Gastroesophageal sphincter (tissue), 4 donors: ENCODE data around the gene ZNF594. TPM values are rescaled to one million over a fixed set of nuclear protein-coding genes. Genes with fewer than 3 reads are reported as not detected.
"Not testable (repeated sequence)": the region's sequence is repeated elsewhere in the genome, so short reads cannot be mapped to it uniquely, and the experiment has no call there.

Experiments used
- ATAC-seq: fragments of 150-250 bp; one replicate; pipeline ENCODE4 v1.9.1; 2016; ENCODE audit warnings: mild to moderate bottlenecking, moderate library complexity
- H3K27ac ChIP-seq, 4 donors: fragments of 200-600 bp; sonication (generic) in 3 of 4; 1 replicate in 3 of 4; 2 replicates in 1 of 4; pipeline ENCODE4 v1.5.1; 2016 to 2019
- H3K27me3 ChIP-seq: fragments of 200-600 bp; sonication (generic); one replicate; pipeline ENCODE4 v1.5.1; 2019
- H3K36me3 ChIP-seq, 2 donors: fragments of 200-600 bp; sonication (generic); one replicate each; pipeline ENCODE4 v1.5.1; 2019; ENCODE audit warnings: control low read depth in 1 of 2
- H3K4me1 ChIP-seq, 3 donors: fragments of 200-600 bp; sonication (generic); 1 replicate in 2 of 3; 2 replicates in 1 of 3; pipeline ENCODE4 v1.5.1; 2016 to 2019; ENCODE audit warnings: control low read depth in 2 of 3
- H3K4me3 ChIP-seq, 2 donors: fragments of 200-600 bp; sonication (generic); one replicate each; pipeline ENCODE4 v1.5.1; 2019; ENCODE audit warnings: mild to moderate bottlenecking in 1 of 2, moderate library complexity in 1 of 2
- H3K9me3 ChIP-seq, 3 donors: fragments of 200-600 bp; sonication (generic); one replicate each; pipeline ENCODE4 v1.5.1; 2017 to 2019; ENCODE audit warnings: control low read depth in 2 of 3
- EP300 ChIP-seq: sonication (generic); formaldehyde crosslinking; IDR thresholded peaks from one replicate; pipeline ENCODE4 v1.6.1; 2017; ENCODE audit warnings: antibody characterized with exemption, mild to moderate bottlenecking
- POLR2A ChIP-seq, 2 donors: fragments of 450-650 bp; IDR thresholded peaks; one replicate each; pipeline ENCODE4 v1.6.1; 2017; ENCODE audit warnings: antibody characterized with exemption in 2 of 2, mild to moderate bottlenecking in 2 of 2, moderate library complexity in 1 of 2
- POLR2AphosphoS5 ChIP-seq: sonication (generic); formaldehyde crosslinking; IDR thresholded peaks from one replicate; pipeline ENCODE4 v1.6.1; 2017; ENCODE audit warnings: antibody characterized with exemption
- WGBS, 2 donors: methylation state at CpG; one replicate each; pipeline ENCODE4 v1.1.5; 2018; ENCODE audit warnings: low coverage in 1 of 2; 5-methylcytosine and 5-hydroxymethylcytosine counted together
- total RNA-seq, 4 donors: library from RNA; depleted of rRNA; stranded (reverse); fragments of >200 nt; gene quantifications; one replicate each; pipeline ENCODE4 v1.1.0, GENCODE V29; 2016
- TF ChIP-seq, protein P1 (sequence below), 4 experiments: fragments of 200-600 bp in 2 of 4; fragments of 450-650 bp in 2 of 4; sonication (generic) in 1 of 4; IDR thresholded peaks; one replicate each; pipeline ENCODE4 v1.5.1; 2017 to 2019; ENCODE audit warnings: antibody characterized with exemption in 4 of 4, mild to moderate bottlenecking in 2 of 4, moderate library complexity in 2 of 4

Gene ZNF594
- total RNA-seq, 4 donors from 2014 or later, result 8.4 to 21.3 (median 10.7) TPM

DNA sequence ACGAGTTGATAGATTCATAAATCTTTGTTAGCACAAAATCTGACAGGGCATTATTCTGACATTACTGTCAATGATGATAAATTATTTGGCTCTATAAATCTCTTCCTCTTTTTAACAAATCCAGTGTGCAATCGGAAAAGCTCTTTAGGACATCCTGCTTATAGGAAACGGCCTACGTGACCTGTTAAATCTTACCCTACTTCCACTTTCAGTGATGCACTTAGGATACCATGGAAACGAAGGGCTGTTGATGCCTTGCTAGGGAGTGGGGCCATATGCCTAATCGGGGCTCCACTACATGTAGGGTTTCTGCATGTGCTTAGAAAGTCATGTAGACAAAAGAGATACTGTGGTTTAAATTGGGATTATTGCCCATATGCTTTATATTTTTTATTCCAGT, 27.2 kb downstream of the ZNF594 start:
- Histone ChIP-seq H3K4me3 (no peak overlapping the region), H3K36me3 (no peaks in the 10 kb centered on the region), H3K4me1 (no peaks in the 10 kb centered on the region), H3K27ac (no peak overlapping the region), H3K9me3 (no peaks in the 10 kb centered on the region), H3K27me3 (no peaks in the 10 kb centered on the region)
- no peak for ATAC-seq
- WGBS, 2 donors, result 78 to 83% methylated on average over 5 to 6 of the region's 6 CpGs
- TF ChIP-seq EP300, result no peak

DNA sequence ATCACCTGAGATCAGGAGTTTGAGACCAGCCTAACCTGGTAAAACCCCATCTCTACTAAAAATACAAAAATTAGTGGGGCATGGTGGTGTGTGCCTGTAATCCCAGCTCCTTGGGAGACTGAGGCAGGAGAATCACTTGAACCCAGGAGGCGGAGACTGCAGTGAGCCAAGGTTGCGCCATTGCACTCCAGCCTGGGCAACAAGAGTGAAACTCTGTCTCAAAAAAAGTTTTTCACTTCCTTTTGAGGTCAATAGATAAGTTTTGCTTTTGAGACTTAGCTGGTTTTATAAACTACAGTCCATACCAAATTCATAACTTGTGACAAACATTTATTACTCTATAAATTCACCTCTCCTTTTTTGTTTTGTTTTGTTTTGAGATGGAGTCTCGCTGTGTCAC, 29.9 kb downstream of the ZNF594 start:
- not testable (repeated sequence) for H3K27ac ChIP-seq, ATAC-seq, H3K36me3 ChIP-seq, H3K4me3 ChIP-seq, H3K4me1 ChIP-seq, H3K27me3 ChIP-seq, H3K9me3 ChIP-seq
- 80 to 100% methylated on average over 3 of the region's 3 CpGs for WGBS, 2 donors

DNA sequence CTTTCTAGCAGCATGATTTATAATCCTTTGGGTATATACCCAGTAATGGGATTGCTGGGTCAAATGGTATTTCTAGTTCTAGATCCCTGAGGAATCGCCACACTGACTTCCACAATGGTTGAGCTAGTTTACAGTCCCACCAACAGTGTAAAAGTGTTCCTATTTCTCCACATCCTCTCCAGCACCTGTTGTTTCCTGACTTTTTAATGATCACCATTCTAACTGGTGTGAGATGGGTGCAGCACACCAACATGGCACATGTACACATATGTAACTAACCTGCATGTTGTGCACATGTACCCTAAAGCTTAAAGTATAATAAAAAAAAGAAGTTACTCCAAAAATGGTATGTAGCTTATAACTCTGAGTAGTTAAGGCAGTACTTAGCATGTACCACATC, 31.0 kb downstream of the ZNF594 start:
- not testable (repeated sequence) for H3K4me3 ChIP-seq, H3K4me1 ChIP-seq, H3K9me3 ChIP-seq, H3K27ac ChIP-seq, ATAC-seq, H3K36me3 ChIP-seq, H3K27me3 ChIP-seq
- WGBS, 2 donors, result 0 to 67% methylated on average over 1 of the region's 1 CpG

DNA sequence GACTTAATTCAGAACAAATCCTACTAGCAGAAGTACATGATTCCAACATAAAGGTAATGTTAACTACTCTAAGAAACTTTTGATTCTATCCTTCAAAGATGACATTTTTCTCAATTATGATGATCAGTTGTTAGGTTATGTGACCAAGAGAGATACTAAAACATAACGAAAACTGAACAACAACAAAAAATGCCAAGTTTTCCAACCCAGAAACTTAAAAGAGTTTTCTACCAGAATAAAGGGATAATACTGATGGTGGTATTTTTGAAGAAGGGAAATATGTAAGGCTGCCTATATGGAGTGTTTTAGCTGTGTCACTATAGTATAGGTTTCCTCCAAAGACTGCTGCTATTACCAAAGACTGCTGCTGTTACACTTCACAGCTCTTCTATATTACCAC, 45.5 kb downstream of the ZNF594 start:
- 40 to 71% methylated on average over 1 of the region's 1 CpG for WGBS, 2 donors
- ATAC-seq, H3K4me3 ChIP-seq, H3K9me3 ChIP-seq, H3K4me1 ChIP-seq, H3K27me3 ChIP-seq, H3K36me3 ChIP-seq, H3K27ac ChIP-seq: not testable (repeated sequence)

DNA sequence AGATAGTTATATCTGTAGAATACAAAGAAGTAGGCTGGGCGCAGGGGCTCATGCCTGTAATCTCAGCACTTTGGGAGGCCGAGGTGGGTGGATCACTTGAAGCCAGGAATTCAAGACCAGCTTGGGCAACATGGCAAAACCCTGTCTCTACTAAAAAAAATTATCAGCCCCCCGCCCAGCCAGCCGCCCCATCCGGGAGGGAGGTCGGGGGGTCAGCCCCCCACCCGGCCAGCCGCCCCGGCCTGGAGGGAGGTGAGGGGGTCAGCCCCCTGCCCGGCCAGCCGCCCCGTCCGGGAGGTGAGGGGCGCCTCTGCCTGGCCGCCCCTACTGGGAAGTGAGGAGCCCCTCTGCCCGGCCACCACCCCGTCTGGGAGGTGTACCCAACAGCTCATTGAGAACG, 48.8 kb downstream of the ZNF594 start:
- not testable (repeated sequence) for H3K9me3 ChIP-seq, H3K4me1 ChIP-seq, ATAC-seq, H3K27me3 ChIP-seq, H3K27ac ChIP-seq, H3K4me3 ChIP-seq, H3K36me3 ChIP-seq
- WGBS, 2 donors, result 14 to 80% methylated on average over 1 of the region's 18 CpGs

DNA sequence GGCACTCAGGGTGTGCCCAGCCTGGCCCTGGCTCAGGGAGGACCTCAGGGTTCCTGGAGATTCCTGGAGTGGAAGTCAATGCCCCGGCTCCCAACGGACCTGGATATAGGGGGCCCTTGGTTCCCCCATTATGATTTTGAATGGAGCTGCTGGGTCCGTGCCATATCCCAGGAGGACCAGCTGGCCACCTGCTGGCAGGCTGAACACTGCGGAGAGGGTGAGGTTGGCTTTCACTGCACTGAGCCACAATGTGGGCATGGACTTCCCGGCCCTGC, 52.3 kb downstream of the ZNF594 start:
- no CpG with 5 or more reads among the region's 5 CpGs for WGBS, 2 donors
- H3K36me3 ChIP-seq, result no peaks in the 10 kb centered on the region
- no peaks in the 10 kb centered on the region for H3K27me3 ChIP-seq
- TF ChIP-seq POLR2A (IDR thresholded peaks at IDR 0.05) (no peak), POLR2AphosphoS5 (no peak), EP300 (no peak)
- TF ChIP-seq, protein P1, sequence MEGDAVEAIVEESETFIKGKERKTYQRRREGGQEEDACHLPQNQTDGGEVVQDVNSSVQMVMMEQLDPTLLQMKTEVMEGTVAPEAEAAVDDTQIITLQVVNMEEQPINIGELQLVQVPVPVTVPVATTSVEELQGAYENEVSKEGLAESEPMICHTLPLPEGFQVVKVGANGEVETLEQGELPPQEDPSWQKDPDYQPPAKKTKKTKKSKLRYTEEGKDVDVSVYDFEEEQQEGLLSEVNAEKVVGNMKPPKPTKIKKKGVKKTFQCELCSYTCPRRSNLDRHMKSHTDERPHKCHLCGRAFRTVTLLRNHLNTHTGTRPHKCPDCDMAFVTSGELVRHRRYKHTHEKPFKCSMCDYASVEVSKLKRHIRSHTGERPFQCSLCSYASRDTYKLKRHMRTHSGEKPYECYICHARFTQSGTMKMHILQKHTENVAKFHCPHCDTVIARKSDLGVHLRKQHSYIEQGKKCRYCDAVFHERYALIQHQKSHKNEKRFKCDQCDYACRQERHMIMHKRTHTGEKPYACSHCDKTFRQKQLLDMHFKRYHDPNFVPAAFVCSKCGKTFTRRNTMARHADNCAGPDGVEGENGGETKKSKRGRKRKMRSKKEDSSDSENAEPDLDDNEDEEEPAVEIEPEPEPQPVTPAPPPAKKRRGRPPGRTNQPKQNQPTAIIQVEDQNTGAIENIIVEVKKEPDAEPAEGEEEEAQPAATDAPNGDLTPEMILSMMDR (IDR thresholded peaks at IDR 0.05), result no peak
- H3K9me3 ChIP-seq, result no peaks in the 10 kb centered on the region
- no peaks in the 10 kb centered on the region for H3K4me1 ChIP-seq
- ATAC-seq, result no peak
- no peak overlapping the region for H3K4me3 ChIP-seq
- no peak overlapping the region for H3K27ac ChIP-seq

DNA sequence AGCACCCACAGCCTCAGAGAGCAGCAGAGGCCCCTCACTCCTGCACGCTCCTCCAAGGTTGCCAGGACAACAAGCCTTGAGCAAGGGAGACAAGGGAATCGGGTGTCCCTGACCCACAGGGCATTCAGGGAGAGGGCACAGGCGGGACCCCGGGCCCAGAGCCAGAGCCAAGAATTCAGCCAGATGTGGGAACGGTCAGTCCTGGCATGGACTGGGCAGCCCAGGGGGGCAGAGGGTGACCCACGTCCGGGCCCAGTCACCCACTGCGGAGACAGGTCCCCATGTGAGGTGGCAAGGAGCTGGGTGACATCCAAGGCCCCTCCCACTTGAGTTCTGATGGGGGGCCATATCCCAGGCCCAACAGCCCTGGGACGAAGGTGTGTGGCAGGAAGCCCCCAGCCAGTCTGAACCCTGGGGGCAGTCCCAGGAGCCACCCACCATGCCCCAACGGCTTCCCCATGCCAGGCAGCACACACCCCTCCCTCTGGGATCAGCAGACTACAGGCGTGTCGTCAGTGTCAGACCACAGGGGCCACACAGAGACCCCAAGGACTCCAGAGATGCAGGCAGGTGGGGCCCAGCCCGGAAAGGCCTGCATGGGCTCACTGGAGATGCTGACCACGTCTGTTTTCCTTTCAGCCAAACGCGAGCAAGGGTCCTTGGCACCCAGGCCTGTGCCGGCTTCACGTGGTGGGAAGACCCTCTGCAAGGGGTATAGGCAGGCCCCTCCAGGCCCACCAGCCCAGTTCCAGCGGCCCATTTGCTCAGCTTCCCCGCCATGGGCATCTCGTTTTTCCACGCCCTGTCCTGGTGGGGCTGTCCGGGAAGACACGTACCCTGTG, 52.8 kb downstream of the ZNF594 start:
- no peak for ATAC-seq
- Histone ChIP-seq H3K4me1 (no peaks in the 10 kb centered on the region), H3K27ac (no peak overlapping the region), H3K36me3 (no peaks in the 10 kb centered on the region), H3K4me3 (no peak overlapping the region), H3K27me3 (no peaks in the 10 kb centered on the region), H3K9me3 (no peaks in the 10 kb centered on the region)
- no CpG with 5 or more reads among the region's 24 CpGs for WGBS, 2 donors
- TF ChIP-seq EP300, result no peak

DNA sequence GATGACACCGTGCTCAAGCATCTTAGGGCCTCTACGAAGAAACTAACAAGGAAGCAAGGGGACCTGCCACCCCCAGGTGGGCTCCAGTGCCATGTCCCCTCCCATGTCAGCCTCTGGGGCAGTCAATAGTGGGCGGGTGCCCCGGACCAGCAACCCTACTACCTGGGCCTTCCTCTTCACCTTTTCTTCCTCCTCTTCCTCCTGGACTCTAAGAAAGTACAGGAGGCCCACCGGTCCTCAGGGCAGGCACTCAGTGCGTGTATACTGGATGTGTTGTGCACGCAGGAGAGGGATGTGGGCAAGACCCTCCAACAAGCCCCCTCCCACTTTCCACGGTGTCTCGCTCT, 53.5 kb downstream of the ZNF594 start:
- H3K27ac ChIP-seq, ATAC-seq, H3K4me3 ChIP-seq, H3K36me3 ChIP-seq, H3K4me1 ChIP-seq, H3K27me3 ChIP-seq, H3K9me3 ChIP-seq: not testable (repeated sequence)
- WGBS, 2 donors, result 83% methylated on average over 2 of the region's 9 CpGs; no CpG with 5 or more reads in 1 of the 2 donors

GRCh38 chr17:5137511-5138197, 54.0 kb downstream of the ZNF594 start:
- H3K27ac ChIP-seq, result not testable (repeated sequence)

DNA sequence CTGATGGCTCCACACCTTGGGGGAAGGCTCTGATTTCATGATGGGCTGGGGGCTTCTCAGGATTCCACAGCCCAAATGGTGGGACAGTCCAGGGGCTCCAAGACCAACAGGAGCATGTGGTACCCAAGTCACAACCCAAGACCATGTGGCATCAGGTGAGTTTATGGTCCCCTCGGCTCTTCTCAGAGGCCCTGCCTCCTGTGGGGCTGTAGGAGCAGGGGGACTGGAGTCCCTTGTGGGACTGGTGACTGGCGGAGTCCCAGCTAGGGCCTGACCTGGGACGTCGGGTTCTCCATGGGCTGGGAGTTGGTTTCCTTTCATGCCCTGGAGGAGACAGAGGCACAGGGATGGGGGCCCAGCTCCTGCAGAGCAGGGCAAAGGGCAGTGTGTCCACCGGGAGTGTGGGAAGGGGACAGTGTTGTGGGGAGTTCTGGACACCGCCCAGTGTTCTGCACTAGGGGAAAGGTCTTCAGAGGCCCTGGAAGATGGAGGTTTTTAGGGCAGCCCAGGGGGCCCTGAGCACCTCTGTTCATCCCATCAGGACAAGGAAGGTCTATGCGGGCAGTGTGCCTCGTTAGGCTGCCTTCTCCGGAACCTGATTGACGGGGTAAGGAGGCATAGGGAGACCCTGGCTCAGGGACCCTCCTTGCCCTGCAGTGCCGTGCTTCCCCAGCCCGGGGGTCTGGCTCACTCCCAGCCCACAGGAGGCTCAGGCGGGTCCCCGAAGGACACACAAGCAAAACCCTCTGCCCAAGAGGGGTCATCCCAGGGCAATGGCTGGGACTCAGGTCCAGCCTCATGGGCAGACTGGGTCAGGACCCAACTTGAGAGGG, 54.9 kb downstream of the ZNF594 start:
- not testable (repeated sequence) for ATAC-seq, H3K36me3 ChIP-seq, H3K27ac ChIP-seq, H3K27me3 ChIP-seq, H3K4me3 ChIP-seq, H3K9me3 ChIP-seq, H3K4me1 ChIP-seq
- no CpG with 5 or more reads among the region's 14 CpGs for WGBS, 2 donors

More at GRCh38 chr17:5137511-5138197, 54.0 kb downstream of the ZNF594 start:
- H3K4me1 ChIP-seq, H3K27me3 ChIP-seq, H3K4me3 ChIP-seq, H3K36me3 ChIP-seq, H3K9me3 ChIP-seq, ATAC-seq: not testable (repeated sequence)
- no CpG with 5 or more reads among the region's 15 CpGs for WGBS, 2 donors
